Activated T-helper 2 cell treated with anti-CD3 and anti-CD28 coated beads, Interferon-gamma antibody, Interleukin-2, Interleukin-4, amounts not matched to agents 10 μg/mL and 5 μg/mL and 100 μg/mL, durations not matched to agents 14 hours and 24 hours and 36 hours (primary cell): ENCODE data around the gene PLXND1. TPM values are rescaled to one million over a fixed set of nuclear protein-coding genes. Genes with fewer than 3 reads are reported as not detected.

Experiments used
- DNase-seq: peaks from one replicate; pipeline ENCODE4 v3.0.0; 2021; ENCODE audit warnings: low spot score
- H3K27ac Mint-ChIP-seq: one replicate; pipeline ENCODE4 v1.8.0; 2021; ENCODE audit warnings: mixed read lengths
- H3K27me3 Mint-ChIP-seq: one replicate; pipeline ENCODE4 v1.8.0; 2021; ENCODE audit warnings: low read depth, mixed read lengths
- H3K36me3 Mint-ChIP-seq: one replicate; pipeline ENCODE4 v1.8.0; 2021; ENCODE audit warnings: low read depth, mixed read lengths
- H3K4me1 Mint-ChIP-seq: one replicate; pipeline ENCODE4 v1.8.0; 2021; ENCODE audit warnings: low read depth, mixed read lengths
- H3K4me3 Mint-ChIP-seq: one replicate; pipeline ENCODE4 v1.8.0; 2021; ENCODE audit warnings: low read depth, mild to moderate bottlenecking, moderate library complexity, mixed read lengths
- H3K9me3 Mint-ChIP-seq: one replicate; pipeline ENCODE4 v1.8.0; 2021; ENCODE audit warnings: mixed read lengths
- intact Hi-C: fragments of 100-400 bp; cut with micrococcal nuclease; formaldehyde crosslinking; loops from one replicate; pipeline ENCODE4 v1.15.1; 2023
- total RNA-seq: library from RNA; stranded (reverse); gene quantifications from 2 replicates; pipeline ENCODE4 v1.2.3, GENCODE V29; 2022

Gene PLXND1
- total RNA-seq, 1 donor from 2014 or later, result 1.3 TPM

DNA sequence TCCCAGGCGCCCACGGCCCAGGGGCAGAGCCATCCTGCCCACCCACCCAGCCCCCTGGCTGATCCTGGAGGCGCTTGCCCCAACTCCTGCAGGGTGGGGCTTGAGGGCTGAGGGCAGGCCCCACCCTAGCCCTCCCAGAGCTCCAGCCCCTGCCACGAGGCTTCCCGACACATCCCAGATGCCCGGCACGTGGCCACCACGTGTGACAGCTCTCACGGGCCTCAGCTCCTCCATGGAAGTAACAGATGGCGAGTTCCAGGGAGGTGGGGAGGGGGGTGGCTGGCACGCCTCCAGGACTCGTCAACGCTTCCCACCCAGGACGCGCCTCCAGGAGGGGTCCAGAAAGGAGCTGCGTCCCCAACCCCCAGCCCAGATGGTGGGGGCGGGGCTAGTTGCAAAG lies 29.1 kb downstream of the PLXND1 start:
- Mint-ChIP-seq H3K27me3 (no peaks in the 10 kb centered on the region), H3K4me1 (no peaks in the 10 kb centered on the region), H3K9me3 (no peaks in the 10 kb centered on the region), H3K27ac (no peak overlapping the region), H3K36me3 (no peaks in the 10 kb centered on the region), H3K4me3 (no peak overlapping the region)
- DNase-seq, result no peak
- intact Hi-C loops, result no loop called here

DNA sequence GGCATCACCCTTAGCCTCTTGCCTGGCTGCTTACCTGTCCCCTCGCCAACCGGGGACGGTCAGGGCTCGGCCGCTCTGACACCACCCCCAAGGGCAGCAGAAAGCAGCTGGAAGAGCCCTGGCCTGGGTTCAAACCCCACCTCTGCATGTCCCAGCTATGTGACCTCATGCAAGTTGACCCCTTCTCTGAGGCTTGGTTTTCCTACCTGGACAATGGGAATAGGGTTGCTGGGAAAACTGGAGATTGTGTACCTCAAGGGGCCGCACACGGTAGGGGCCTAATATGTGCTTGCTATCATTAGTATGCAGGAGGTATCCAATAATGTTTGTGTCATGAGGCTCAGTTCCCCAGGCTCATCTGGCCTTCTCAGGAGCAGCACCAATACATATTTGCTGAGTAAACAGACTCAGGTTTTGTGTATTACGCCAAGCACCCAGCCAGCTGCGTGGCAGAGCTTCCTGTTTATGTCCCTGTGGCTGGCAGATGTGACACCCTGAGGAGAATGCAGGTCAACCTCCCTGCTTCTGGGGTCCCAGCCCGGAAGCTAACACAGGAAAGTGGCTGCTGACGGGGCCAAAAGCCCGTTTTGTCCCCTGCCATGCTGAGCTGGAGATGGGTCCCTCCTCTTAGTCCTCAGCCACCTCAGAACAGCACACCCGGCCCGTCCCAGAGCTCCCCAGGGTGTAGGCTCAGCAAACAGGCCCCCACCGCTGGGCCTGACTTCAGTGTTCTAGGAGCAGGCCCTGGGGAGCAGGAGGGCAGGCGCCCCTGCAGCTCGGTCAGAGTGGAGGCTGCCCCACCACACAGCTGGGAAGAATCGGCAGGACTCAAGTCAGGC lies 29.7 kb downstream of the PLXND1 start:
- H3K27me3 Mint-ChIP-seq, result no peaks in the 10 kb centered on the region
- H3K27ac Mint-ChIP-seq, result no peak overlapping the region
- DNase-seq, result no peak
- no peaks in the 10 kb centered on the region for H3K4me1 Mint-ChIP-seq
- no peaks in the 10 kb centered on the region for H3K9me3 Mint-ChIP-seq
- H3K36me3 Mint-ChIP-seq, result no peaks in the 10 kb centered on the region
- intact Hi-C loops, result no loop called here
- no peak overlapping the region for H3K4me3 Mint-ChIP-seq

GRCh38 chr3:129575997-129576384 lies 30.5 kb downstream of the PLXND1 start:
- Mint-ChIP-seq H3K27me3 (no peaks in the 10 kb centered on the region), H3K27ac (no peak overlapping the region), H3K4me1 (no peaks in the 10 kb centered on the region), H3K4me3 (no peak overlapping the region), H3K9me3 (no peaks in the 10 kb centered on the region), H3K36me3 (no peaks in the 10 kb centered on the region)
- intact Hi-C loops, result no loop called here
- no peak for DNase-seq

DNA sequence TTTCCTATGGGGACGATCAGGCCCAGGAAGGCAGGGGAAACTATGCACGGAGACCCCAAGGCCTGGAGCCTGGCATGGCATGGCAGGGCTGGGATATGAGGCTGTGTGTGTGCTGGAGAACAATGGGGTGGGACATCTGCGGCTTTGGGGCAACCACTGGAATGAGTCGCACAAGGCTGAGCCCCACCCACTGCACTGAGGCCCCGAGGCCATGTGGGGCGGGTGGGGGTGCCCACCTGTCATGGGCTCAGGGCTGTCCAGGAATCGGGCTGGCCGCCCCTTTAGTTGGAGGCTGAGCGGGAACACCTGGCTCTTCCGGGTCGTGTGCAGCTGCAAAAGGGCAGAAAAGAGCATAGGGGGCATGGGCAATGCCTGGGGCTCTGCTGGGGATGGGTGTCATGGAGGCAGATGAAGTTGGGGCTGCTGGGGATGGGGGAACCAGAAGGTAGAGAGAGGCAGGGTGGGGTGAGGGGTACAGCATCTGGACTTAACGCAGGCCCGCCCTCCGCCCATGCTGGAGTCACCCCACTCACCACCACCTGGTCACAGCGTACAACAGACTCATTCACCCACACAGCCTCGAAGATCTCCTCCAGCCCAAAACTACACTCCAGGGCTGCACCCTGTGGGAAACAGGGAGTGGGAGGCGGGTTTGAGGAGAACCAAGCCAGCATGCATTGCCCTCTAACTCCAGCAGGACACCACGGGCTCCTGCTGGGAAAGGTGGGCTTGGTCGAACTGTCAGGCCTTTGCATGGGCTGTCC lies 31.1 kb downstream of the PLXND1 start:
- no peak for DNase-seq
- no peaks in the 10 kb centered on the region for H3K36me3 Mint-ChIP-seq
- no peak overlapping the region for H3K4me3 Mint-ChIP-seq
- H3K27me3 Mint-ChIP-seq, result no peaks in the 10 kb centered on the region
- no peaks in the 10 kb centered on the region for H3K9me3 Mint-ChIP-seq
- H3K27ac Mint-ChIP-seq, result no peak overlapping the region
- intact Hi-C loops, result no loop called here
- H3K4me1 Mint-ChIP-seq, result no peaks in the 10 kb centered on the region

DNA sequence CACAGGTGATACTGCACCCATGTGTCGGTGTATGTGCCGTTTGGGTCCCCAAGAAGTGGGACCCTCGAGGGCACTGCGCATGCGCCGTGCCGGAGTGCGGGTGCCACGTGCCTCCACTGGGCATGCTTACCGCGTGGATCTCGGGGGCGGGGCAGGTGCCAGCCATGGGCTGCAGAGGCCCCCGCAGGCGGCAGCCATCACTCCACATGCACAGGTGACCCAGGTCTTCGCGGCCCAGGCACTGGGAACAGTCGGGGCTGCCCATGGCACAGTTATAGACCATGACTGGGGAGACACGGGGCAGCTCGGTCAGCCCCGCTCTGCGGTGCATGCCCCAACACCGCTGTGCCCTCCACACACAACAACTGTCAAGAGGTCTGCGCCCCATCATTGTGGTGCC lies 32.3 kb downstream of the PLXND1 start:
- intact Hi-C loops, result no loop called here
- DNase-seq, result no peak
- Mint-ChIP-seq H3K9me3 (no peaks in the 10 kb centered on the region), H3K27ac (no peak overlapping the region), H3K36me3 (no peaks in the 10 kb centered on the region), H3K4me3 (no peak overlapping the region), H3K4me1 (no peaks in the 10 kb centered on the region), H3K27me3 (no peaks in the 10 kb centered on the region)

DNA sequence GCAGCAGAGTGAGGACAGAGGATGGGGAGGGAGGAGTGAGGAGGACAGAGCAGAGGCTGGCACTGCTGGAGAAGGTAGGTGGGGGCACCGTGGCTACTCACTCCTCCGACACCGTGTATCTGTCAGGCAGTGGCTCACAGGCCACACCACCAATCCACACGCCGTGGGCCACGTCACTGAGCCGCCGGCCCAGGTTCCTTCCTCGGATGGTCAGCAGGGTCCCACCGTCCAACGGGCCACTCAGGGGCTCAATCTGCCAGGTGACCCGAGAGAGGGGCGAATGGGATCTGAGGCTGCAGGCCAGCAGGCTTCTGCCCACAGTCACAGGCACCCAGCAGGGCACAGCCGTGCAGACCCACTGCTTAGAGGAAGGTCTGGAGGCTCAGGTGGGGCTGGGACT lies 33.0 kb downstream of the PLXND1 start:
- Mint-ChIP-seq H3K27me3 (no peaks in the 10 kb centered on the region), H3K4me3 (no peak overlapping the region), H3K36me3 (no peaks in the 10 kb centered on the region), H3K4me1 (no peaks in the 10 kb centered on the region), H3K27ac (no peak overlapping the region), H3K9me3 (no peaks in the 10 kb centered on the region)
- no peak for DNase-seq
- intact Hi-C loops, result no loop called here

- H3K27me3 Mint-ChIP-seq, result no peaks in the 10 kb centered on the region
- no peaks in the 10 kb centered on the region for H3K9me3 Mint-ChIP-seq
- intact Hi-C loops, result no loop called here
- DNase-seq, result no peak
- H3K4me3 Mint-ChIP-seq, result no peak overlapping the region
- no peak overlapping the region for H3K27ac Mint-ChIP-seq
- H3K4me1 Mint-ChIP-seq, result no peaks in the 10 kb centered on the region
- H3K36me3 Mint-ChIP-seq, result no peaks in the 10 kb centered on the region
Observed at GRCh38 chr3:129572603-129573002, 33.9 kb downstream of the PLXND1 start.

DNA sequence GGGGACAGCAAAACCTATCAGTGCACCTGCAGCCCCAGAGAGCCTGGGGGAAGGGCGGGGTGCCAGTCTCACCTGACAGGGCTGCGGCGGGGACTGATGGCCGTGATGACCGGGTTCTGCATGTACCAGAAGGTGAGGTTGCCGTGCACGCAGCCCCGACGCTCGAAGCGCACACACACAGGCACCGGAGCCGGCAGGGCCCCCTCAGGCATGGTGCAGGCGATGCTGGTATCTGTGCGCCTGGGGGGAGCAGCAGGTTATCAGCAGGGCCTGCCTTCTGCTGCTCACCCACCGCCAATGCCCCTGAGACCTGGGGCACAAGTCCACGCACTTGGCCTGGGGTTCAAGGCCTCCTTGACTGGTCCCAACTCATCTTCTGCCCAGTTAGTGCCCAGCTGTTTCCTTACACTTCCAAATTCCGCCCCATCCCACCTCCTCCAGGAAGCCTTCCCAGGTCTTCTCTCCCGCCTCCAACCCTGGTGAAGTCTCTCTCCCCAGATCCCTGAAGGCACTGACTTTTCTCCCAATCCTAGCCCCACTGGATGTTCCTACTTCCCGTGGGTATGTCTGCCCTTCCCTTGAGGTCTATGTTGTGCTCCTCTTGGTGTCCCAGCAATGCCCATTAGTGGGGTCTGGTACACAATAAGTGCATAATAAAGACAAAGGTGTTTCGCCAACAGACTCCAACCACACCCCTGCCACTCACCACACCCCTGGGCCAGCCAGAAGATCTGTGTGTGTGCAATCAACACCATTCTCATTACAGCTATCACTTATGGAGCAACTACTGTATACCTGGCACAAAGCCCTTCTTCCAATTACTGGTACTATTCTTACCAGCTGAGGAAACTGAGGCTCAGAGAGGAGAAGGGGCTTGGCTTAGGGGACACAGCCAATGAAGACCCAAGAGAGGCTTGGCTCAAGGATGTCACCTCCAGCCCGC lies 34.6 kb downstream of the PLXND1 start:
- no peaks in the 10 kb centered on the region for H3K36me3 Mint-ChIP-seq
- no peak overlapping the region for H3K4me3 Mint-ChIP-seq
- H3K9me3 Mint-ChIP-seq, result no peaks in the 10 kb centered on the region
- no peak overlapping the region for H3K27ac Mint-ChIP-seq
- no peaks in the 10 kb centered on the region for H3K4me1 Mint-ChIP-seq
- intact Hi-C loops, result no loop called here
- no peak for DNase-seq
- H3K27me3 Mint-ChIP-seq, result no peaks in the 10 kb centered on the region

DNA sequence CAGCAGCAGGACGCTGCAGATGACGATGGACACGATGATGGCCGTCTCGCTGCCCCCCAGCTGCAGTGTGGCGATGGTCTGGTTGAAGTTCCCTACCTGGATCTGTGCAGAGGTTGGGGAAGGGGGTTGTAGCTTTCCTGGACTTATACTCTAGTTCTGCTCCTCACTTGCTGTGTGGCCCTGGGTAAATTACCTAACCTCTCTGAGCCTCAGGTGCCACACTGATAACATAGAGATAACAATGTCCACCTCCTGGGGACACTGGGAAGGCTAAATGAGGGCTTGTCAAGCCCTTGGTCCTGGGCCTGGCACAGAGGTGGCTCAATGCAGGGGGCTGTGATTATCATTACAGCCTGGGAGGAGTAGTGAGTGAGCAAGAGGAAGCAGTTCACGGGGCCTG lies 36.6 kb downstream of the PLXND1 start:
- intact Hi-C loops, result no loop called here
- Mint-ChIP-seq H3K36me3 (no peaks in the 10 kb centered on the region), H3K4me3 (no peak overlapping the region), H3K27ac (no peak overlapping the region), H3K27me3 (no peaks in the 10 kb centered on the region), H3K4me1 (no peaks in the 10 kb centered on the region), H3K9me3 (no peaks in the 10 kb centered on the region)
- no peak for DNase-seq

GRCh38 chr3:129567939-129568338 lies 38.5 kb downstream of the PLXND1 start:
- no peaks in the 10 kb centered on the region for H3K4me1 Mint-ChIP-seq
- no peaks in the 10 kb centered on the region for H3K36me3 Mint-ChIP-seq
- no peak overlapping the region for H3K4me3 Mint-ChIP-seq
- H3K27me3 Mint-ChIP-seq, result no peaks in the 10 kb centered on the region
- DNase-seq, result no peak
- H3K27ac Mint-ChIP-seq, result no peak overlapping the region
- H3K9me3 Mint-ChIP-seq, result no peaks in the 10 kb centered on the region
- intact Hi-C loops, result no loop called here

GRCh38 chr3:129567176-129567705 lies 39.2 kb downstream of the PLXND1 start:
- no peaks in the 10 kb centered on the region for H3K9me3 Mint-ChIP-seq
- DNase-seq, result no peak
- no peaks in the 10 kb centered on the region for H3K4me1 Mint-ChIP-seq
- no peak overlapping the region for H3K27ac Mint-ChIP-seq
- no peaks in the 10 kb centered on the region for H3K27me3 Mint-ChIP-seq
- intact Hi-C loops, result no loop called here
- no peaks in the 10 kb centered on the region for H3K36me3 Mint-ChIP-seq
- H3K4me3 Mint-ChIP-seq, result no peak overlapping the region

DNA sequence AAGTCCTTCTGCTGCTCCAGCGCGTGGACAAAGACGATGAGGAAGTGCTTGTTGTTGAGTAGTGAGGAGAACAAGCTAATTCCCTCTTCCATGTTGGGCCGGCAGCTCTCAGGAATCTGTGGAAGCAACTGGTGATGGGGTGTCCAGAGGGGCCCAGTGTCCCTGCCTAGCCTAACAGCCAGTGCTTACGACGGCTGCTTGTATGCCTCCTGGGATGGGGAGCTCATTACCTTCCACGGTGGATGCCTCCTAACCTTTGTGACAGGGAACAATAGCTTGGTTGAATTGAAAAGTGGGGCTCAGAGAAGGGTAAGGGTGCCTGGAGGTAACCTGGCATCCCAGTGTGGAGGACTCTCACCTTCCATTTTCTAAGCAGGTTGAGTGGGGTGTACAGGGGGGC lies 40.6 kb downstream of the PLXND1 start:
- no peaks in the 10 kb centered on the region for H3K36me3 Mint-ChIP-seq
- intact Hi-C loops, result no loop called here
- DNase-seq, result no peak

More for the DNA sequence above, 40.6 kb downstream of the PLXND1 start:
- H3K27ac Mint-ChIP-seq, result no peak overlapping the region
- no peak overlapping the region for H3K4me3 Mint-ChIP-seq
- H3K9me3 Mint-ChIP-seq, result no peaks in the 10 kb centered on the region
- no peaks in the 10 kb centered on the region for H3K4me1 Mint-ChIP-seq
- H3K27me3 Mint-ChIP-seq, result no peaks in the 10 kb centered on the region
